Endothelial cell of umbilical vein (primary cell): ENCODE results near the gene CEP152. TPM values are rescaled to one million over a fixed set of nuclear protein-coding genes. Genes with fewer than 3 reads are reported as not detected.

ENCODE experiments used
- BruUV-seq: library from RNA; stranded (reverse); fragments of 400-500 nt; replicated peaks from 2 replicates; lab custom pipeline; 2021; lab: Mats Ljungman, UMichigan
- CTCF ChIA-PET: fragments of 300-600, 350-600 bp; sonication (Branson Sonifier 250); formaldehyde crosslinking; loops from one replicate; lab custom pipeline; 2021; ENCODE audit warnings: antibody characterized with exemption, inconsistent platforms; lab: Charles Lee
- POLR2A ChIA-PET: fragments of 300-600, 350-600 bp; sonication (Branson Sonifier 250); formaldehyde crosslinking; loops from one replicate; lab custom pipeline; 2021; ENCODE audit warnings: antibody characterized with exemption, inconsistent platforms; lab: Charles Lee
- DNase-seq: peaks from one replicate; pipeline ENCODE4 v3.0.0-alpha.2; 2011; ENCODE audit warnings: low read depth, low spot score
- FAIRE-seq: peaks from 2 replicates; lab custom pipeline; 2011; peaks lifted over from hg19 to GRCh38; lab: Jason Lieb, UNC
- H2AFZ ChIP-seq: 2 replicates; pipeline ENCODE4 v1.6.0; 2012; ENCODE audit warnings: low read depth, low read length, control low read depth, inconsistent platforms
- H3K27ac ChIP-seq: 2 replicates; pipeline ENCODE4 v1.5.1; 2011; ENCODE audit warnings: low read depth, mild to moderate bottlenecking, control low read depth, low read length, moderate library complexity; ENCODE audit not compliant: insufficient read depth
- H3K27me3 ChIP-seq, 2 experiments: 2 replicates each; pipeline versions ENCODE4 v1.6.0 to v1.6.1; 2011; ENCODE audit warnings: low read length in 2 of 2, mixed read lengths in 1 of 2; ENCODE audit not compliant: control insufficient read depth in 2 of 2, insufficient read depth in 2 of 2
- H3K36me3 ChIP-seq, 2 experiments: 2 replicates in 1 of 2; 3 replicates in 1 of 2; pipeline ENCODE4 v1.5.1; 2011; ENCODE audit warnings: low read length in 2 of 2, mild to moderate bottlenecking in 1 of 2, moderate library complexity in 1 of 2; ENCODE audit not compliant: control insufficient read depth in 2 of 2, insufficient read depth in 2 of 2; ENCODE audit errors: extremely low read depth in 1 of 2
- H3K4me1 ChIP-seq: 3 replicates; pipeline ENCODE4 v1.5.1; 2011; ENCODE audit warnings: mild to moderate bottlenecking, low read length; ENCODE audit not compliant: control insufficient read depth, insufficient read depth; ENCODE audit errors: extremely low read depth
- H3K4me2 ChIP-seq: 2 replicates; pipeline ENCODE4 v1.6.1; 2011; ENCODE audit warnings: low read length, control low read depth, mixed read lengths; ENCODE audit not compliant: insufficient read depth
- H3K4me3 ChIP-seq, 3 experiments: fragments of 200-600 bp in 1 of 3; sonication (generic), shearing (Covaris generic) in 1 of 3; replicated peaks in 1 of 3; 2 replicates each; pipeline ENCODE4 v1.5.1; 2011 to 2016; ENCODE audit warnings: control low read depth in 3 of 3, low read length in 3 of 3, mild to moderate bottlenecking in 2 of 3, inconsistent platforms in 1 of 3, low read depth in 1 of 3, moderate library complexity in 1 of 3; ENCODE audit not compliant: insufficient read depth in 1 of 3
- H3K79me2 ChIP-seq: 2 replicates; pipeline ENCODE4 v1.6.0; 2012; ENCODE audit warnings: low read length, inconsistent platforms; ENCODE audit not compliant: control insufficient read depth, insufficient read depth
- H3K9ac ChIP-seq: replicated peaks from 2 replicates; pipeline ENCODE3; 2011; ENCODE audit warnings: low read length, control low read depth; ENCODE audit not compliant: insufficient read depth; ENCODE audit errors: extremely low read depth
- H3K9me1 ChIP-seq: replicated peaks from 3 replicates; pipeline ENCODE4 v1.6.0; 2011; ENCODE audit warnings: mild to moderate bottlenecking, low read length; ENCODE audit not compliant: control insufficient read depth, insufficient read depth; ENCODE audit errors: extremely low read depth
- H3K9me3 ChIP-seq: replicated peaks from 2 replicates; pipeline ENCODE4 v1.5.1; 2012; ENCODE audit warnings: low read length, inconsistent platforms; ENCODE audit not compliant: control insufficient read depth, insufficient read depth
- H4K20me1 ChIP-seq: replicated peaks from 2 replicates; pipeline ENCODE3; 2011; ENCODE audit warnings: mild to moderate bottlenecking, low read length; ENCODE audit not compliant: control insufficient read depth, insufficient read depth; ENCODE audit errors: extremely low read depth
- CTCF ChIP-seq, 2 donors: IDR thresholded peaks; 1 replicate in 1 of 2; 2 replicates in 1 of 2; pipeline ENCODE4 v1.5.1; 2011; ENCODE audit warnings: low read length in 2 of 2, mild to moderate bottlenecking in 2 of 2, moderate library complexity in 2 of 2, control low read depth in 1 of 2, inconsistent platforms in 1 of 2, low read depth in 1 of 2; ENCODE audit not compliant: insufficient read depth in 1 of 2; ENCODE audit errors: extremely low read depth in 1 of 2
- EZH2 ChIP-seq: IDR thresholded peaks from 2 replicates; pipeline ENCODE4 v1.6.1; 2012; ENCODE audit warnings: borderline replicate concordance, low read depth, mild to moderate bottlenecking, moderate library complexity, low read length, inconsistent platforms; ENCODE audit not compliant: severe bottlenecking
- FOS ChIP-seq: IDR thresholded peaks from 2 replicates; pipeline ENCODE4 v1.6.1; 2011; ENCODE audit warnings: mild to moderate bottlenecking, low read length, moderate library complexity, borderline replicate concordance; ENCODE audit not compliant: insufficient read depth
- GATA2 ChIP-seq: IDR thresholded peaks from 2 replicates; pipeline ENCODE4 v1.7.0; 2011; ENCODE audit warnings: low read depth, mild to moderate bottlenecking, moderate library complexity, mixed read lengths, low read length; ENCODE audit not compliant: insufficient read length, insufficient read depth
- JUN ChIP-seq: IDR thresholded peaks from 2 replicates; pipeline ENCODE4 v1.6.1; 2011; ENCODE audit warnings: borderline replicate concordance, low read depth; ENCODE audit not compliant: insufficient read length, insufficient read depth
- MAX ChIP-seq: IDR thresholded peaks from 2 replicates; pipeline ENCODE4 v1.6.1; 2011; ENCODE audit not compliant: insufficient read depth, insufficient read length
- MYC ChIP-seq: IDR thresholded peaks from one replicate; pipeline ENCODE4 v1.6.1; 2011; ENCODE audit warnings: mild to moderate bottlenecking, low read depth, low read length
- POLR2A ChIP-seq: IDR thresholded peaks from 2 replicates; pipeline ENCODE4 v1.6.1; 2012; ENCODE audit warnings: low read depth, mild to moderate bottlenecking, control low read depth, low read length
- POLR2AphosphoS5 ChIP-seq: IDR thresholded peaks from 2 replicates; pipeline ENCODE4 v1.6.1; 2012; ENCODE audit warnings: low read depth, mild to moderate bottlenecking, control low read depth, low read length, moderate library complexity; ENCODE audit not compliant: insufficient read depth
- dilution Hi-C: fragments of 300-500 bp; cut with MboI; formaldehyde crosslinking; loops from one replicate; pipeline ENCODE4 v1.15.0; 2019; ENCODE audit warnings: low sequenced_read_pairs; ENCODE audit not compliant: extremely low pct_ligation_motif_present
- intact Hi-C: fragments of 100-400 bp; cut with micrococcal nuclease; formaldehyde crosslinking; loops from one replicate; pipeline ENCODE4 v1.10.0; 2022
- polyA plus RNA-seq, 4 experiments: library from polyadenylated mRNA; depleted of rRNA in 3 of 4; stranded (reverse) in 3 of 4; unstranded in 1 of 4; fragments of >200 nt; gene quantifications; 2 replicates each; pipeline versions ENCODE4 v1.2.1 to v1.2.3, GENCODE V29; 2011 to 2012; ENCODE audit warnings: missing spikeins in 1 of 4
- total RNA-seq: library from RNA; stranded (reverse); gene quantifications from 2 replicates; pipeline ENCODE4 v1.2.3, GENCODE V29; 2021

The CEP152 gene
- total and polyA plus RNA-seq, 2 donors (not counting 3 experiments of a cell fraction or from before 2014, with no cell fraction given), result 3.0 to 15.7 TPM

- H3K9ac ChIP-seq, result no peak overlapping the region
- H2AFZ ChIP-seq, result no peak overlapping the region
- DNase-seq (no peak), FAIRE-seq (no peak)
- no peaks in the 10 kb centered on the region for H3K9me3 ChIP-seq
- H3K27me3 ChIP-seq, result no peaks in the 10 kb centered on the region
- H4K20me1 ChIP-seq, result no peaks in the 10 kb centered on the region
- H3K36me3 ChIP-seq, result no peaks in the 10 kb centered on the region
- H3K27ac ChIP-seq, result no peak overlapping the region
- TF ChIP-seq CTCF (IDR thresholded peaks at IDR 0.05; ENCODE audit: extremely low read depth in 1 of 2, insufficient read depth in 1 of 2, low read depth in 1 of 2, low read length in 2 of 2) (no peak), EZH2 (no peak), GATA2 (no peak), POLR2AphosphoS5 (no peak)
- ChIA-PET POLR2A (no interaction called here), CTCF (interaction anchor here (0.6 to 1.3 kb wide), 5 partner anchors 9 to 1339 kb away, joined by 3 to 7 read pairs (median 4); no protein-coding TSS in a partner anchor)
- H3K4me3 ChIP-seq, result no peak overlapping the region
- no TSS peak for BruUV-seq
- dilution Hi-C loops, result no loop called here
- H3K4me2 ChIP-seq, result no peak overlapping the region
- peaks cover 33% of the 10 kb centered on the region for H3K79me2 ChIP-seq
- H3K4me1 ChIP-seq, result peaks cover 6% of the 10 kb centered on the region
- no peaks in the 10 kb centered on the region for H3K9me1 ChIP-seq
- intact Hi-C loops, result no loop called here
These were observed 4.7 kb downstream of the CEP152 start for GRCh38 chr15:48806151-48806550.

DNA sequence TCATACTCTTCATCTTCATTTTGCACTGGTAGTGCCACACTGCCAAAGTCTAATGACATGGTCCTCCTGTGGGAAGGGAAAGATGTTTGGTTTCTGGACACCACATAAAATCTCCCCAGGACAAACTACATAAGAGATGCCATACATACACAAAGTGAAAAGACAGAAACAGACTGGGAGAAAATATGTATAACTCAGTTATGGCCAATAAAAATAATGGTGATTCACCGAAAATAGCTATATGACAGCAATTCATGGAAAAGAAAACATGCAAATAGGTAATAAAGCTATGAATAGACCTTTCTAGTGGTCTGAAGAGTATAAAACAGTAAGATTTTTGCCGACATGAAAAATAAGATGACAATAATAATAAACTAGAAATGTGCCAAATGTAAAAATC is 5.3 kb downstream of the CEP152 start:
- Histone ChIP-seq H2AFZ (no peak overlapping the region), H3K36me3 (no peaks in the 10 kb centered on the region), H3K9ac (no peak overlapping the region), H3K9me1 (no peaks in the 10 kb centered on the region), H3K4me1 (peaks cover 6% of the 10 kb centered on the region), H3K4me3 (no peak overlapping the region), H3K27me3 (no peaks in the 10 kb centered on the region), H3K4me2 (no peak overlapping the region), H3K27ac (no peak overlapping the region), H3K9me3 (no peaks in the 10 kb centered on the region), H4K20me1 (no peaks in the 10 kb centered on the region), H3K79me2 (peaks cover 35% of the 10 kb centered on the region)
- dilution Hi-C loops, result no loop called here
- FAIRE-seq, result no peak
- intact Hi-C loops, result no loop called here
- CTCF ChIA-PET, result interaction anchor here (0.6 to 1.3 kb wide), 5 partner anchors 10 to 1340 kb away, joined by 3 to 7 read pairs (median 4); no protein-coding TSS in a partner anchor
- TF ChIP-seq GATA2 (no peak), POLR2AphosphoS5 (no peak), JUN (no peak), FOS (no peak), EZH2 (no peak), MYC (no peak), CTCF (IDR thresholded peaks at IDR 0.05; ENCODE audit: extremely low read depth in 1 of 2, insufficient read depth in 1 of 2, low read depth in 1 of 2, low read length in 2 of 2) (no peak), POLR2A (no peak), MAX (no peak)
- no TSS peak for BruUV-seq
- POLR2A ChIA-PET, result no interaction called here
- DNase-seq, result no peak
